Right ventricle myocardium inferior (tissue), 1 donor: ENCODE measurements around the gene ING4. TPM values are rescaled to one million over a fixed set of nuclear protein-coding genes. Genes with fewer than 3 reads are reported as not detected.

Experiments used
- total RNA-seq: library from RNA; stranded (reverse); fragmentation: NEBNext Ultra II Directional; extraction: Animal tissue kit (Norgen Biotek cat#: 25700); gene quantifications from one replicate; pipeline ENCODE4 v1.2.1, GENCODE V29; 2021
- donor health status: DM: no; HTN: yes; CAD: no; lungs with severe emphysema.

Gene ING4
- total RNA-seq, 1 donor from 2014 or later = 21.1 TPM

Other genes starting within 250 kb of the ING4 start
- gene CD27, start 218.2 kb downstream of the ING4 start, total RNA-seq = not detected
- 15.7 TPM for gene TAPBPL, start 211.1 kb downstream of the ING4 start, total RNA-seq
- 4.2 TPM for gene VAMP1, start 192.4 kb downstream of the ING4 start, total RNA-seq
- gene MRPL51, start 169.9 kb downstream of the ING4 start, total RNA-seq = 278 TPM
- 11.6 TPM for gene NCAPD2, start 169.0 kb downstream of the ING4 start, total RNA-seq
- 4,337 TPM for gene GAPDH, start 128.6 kb downstream of the ING4 start, total RNA-seq
- 15.9 TPM for gene IFFO1, start 107.1 kb downstream of the ING4 start, total RNA-seq
- 16.2 TPM for gene NOP2, start 94.8 kb downstream of the ING4 start, total RNA-seq
- 165 TPM for gene CHD4, start 55.7 kb downstream of the ING4 start, total RNA-seq
- gene LPAR5, start 27.2 kb downstream of the ING4 start, total RNA-seq = 7.5 TPM
- gene ACRBP, start 15.7 kb downstream of the ING4 start, total RNA-seq = 1.2 TPM
- gene ZNF384, start 26.3 kb upstream of the ING4 start, total RNA-seq = 26.0 TPM
- gene PIANP, start 37.7 kb upstream of the ING4 start, total RNA-seq = 0.27 TPM
- gene COPS7A, start 60.9 kb upstream of the ING4 start, total RNA-seq = 83.1 TPM
- 156 TPM for gene MLF2, start 90.0 kb upstream of the ING4 start, total RNA-seq
- gene PTMS, start 103.2 kb upstream of the ING4 start, total RNA-seq = 152 TPM
- 0.24 TPM for gene LAG3, start 109.4 kb upstream of the ING4 start, total RNA-seq
- 13.4 TPM for gene CD4, start 126.4 kb upstream of the ING4 start, total RNA-seq
- 7.8 TPM for gene GPR162, start 158.7 kb upstream of the ING4 start, total RNA-seq
- 10.3 TPM for gene P3H3, start 165.3 kb upstream of the ING4 start, total RNA-seq
- 4.0 TPM for gene GNB3, start 177.8 kb upstream of the ING4 start, total RNA-seq
- 1.2 TPM for gene CDCA3, start 188.2 kb upstream of the ING4 start, total RNA-seq
- 62.0 TPM for gene USP5, start 189.0 kb upstream of the ING4 start, total RNA-seq
- 832 TPM for gene TPI1, start 204.4 kb upstream of the ING4 start, total RNA-seq
- 3.0 TPM for gene SPSB2, start 210.2 kb upstream of the ING4 start, total RNA-seq
- gene LRRC23, start 241.7 kb upstream of the ING4 start, total RNA-seq = 9.4 TPM